A673 (cell line): ENCODE measurements around the gene HYAL2.

Experiments used
- EZH2 ChIP-seq: fragments of 200-600 bp; sonication (generic); IDR thresholded peaks from 2 replicates; pipeline ENCODE4 v1.6.1; 2017; ENCODE audit warnings: borderline replicate concordance, low read depth, mild to moderate bottlenecking, mixed read lengths, antibody characterized with exemption, low read length; ENCODE audit not compliant: poor library complexity, severe bottlenecking
- TF ChIP-seq, protein P1 (sequence below): fragments of 300-800, 200-600 bp; sonication (generic); conservative IDR thresholded peaks from 2 replicates; pipeline ENCODE4 v1.5.1; 2017; ENCODE audit warnings: low read depth, mild to moderate bottlenecking, antibody characterized with exemption, low read length, moderate library complexity, mixed read lengths

GRCh38 chr3:50341537-50341936 lies 19.0 kb upstream of the HYAL2 start:
- TF ChIP-seq, protein P1, sequence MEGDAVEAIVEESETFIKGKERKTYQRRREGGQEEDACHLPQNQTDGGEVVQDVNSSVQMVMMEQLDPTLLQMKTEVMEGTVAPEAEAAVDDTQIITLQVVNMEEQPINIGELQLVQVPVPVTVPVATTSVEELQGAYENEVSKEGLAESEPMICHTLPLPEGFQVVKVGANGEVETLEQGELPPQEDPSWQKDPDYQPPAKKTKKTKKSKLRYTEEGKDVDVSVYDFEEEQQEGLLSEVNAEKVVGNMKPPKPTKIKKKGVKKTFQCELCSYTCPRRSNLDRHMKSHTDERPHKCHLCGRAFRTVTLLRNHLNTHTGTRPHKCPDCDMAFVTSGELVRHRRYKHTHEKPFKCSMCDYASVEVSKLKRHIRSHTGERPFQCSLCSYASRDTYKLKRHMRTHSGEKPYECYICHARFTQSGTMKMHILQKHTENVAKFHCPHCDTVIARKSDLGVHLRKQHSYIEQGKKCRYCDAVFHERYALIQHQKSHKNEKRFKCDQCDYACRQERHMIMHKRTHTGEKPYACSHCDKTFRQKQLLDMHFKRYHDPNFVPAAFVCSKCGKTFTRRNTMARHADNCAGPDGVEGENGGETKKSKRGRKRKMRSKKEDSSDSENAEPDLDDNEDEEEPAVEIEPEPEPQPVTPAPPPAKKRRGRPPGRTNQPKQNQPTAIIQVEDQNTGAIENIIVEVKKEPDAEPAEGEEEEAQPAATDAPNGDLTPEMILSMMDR: no peak
- no peak for TF ChIP-seq EZH2
